ENCODE data around the gene TNRC18.

GRCh38 chr7:5278766-5279165 lies 144.9 kb downstream of the TNRC18 start:
- no peak for TF ChIP-seq CTCF (conservative IDR thresholded peaks at IDR 0.05)
- no peak for TF ChIP-seq EZH2 (IDR thresholded peaks at IDR 0.05; ENCODE audit: low read depth)
